Vagina (tissue), 2 donors: Measurements from ENCODE around the gene COL27A1.

Experiments used
- CTCF ChIP-seq, 3 experiments: fragments of 450-650 bp in 2 of 3; fragments of 200-600 bp in 1 of 3; sonication (generic) in 1 of 3; IDR thresholded peaks; one replicate each; pipeline ENCODE4 v1.5.1; 2017 to 2019; ENCODE audit warnings: antibody characterized with exemption in 3 of 3, mild to moderate bottlenecking in 2 of 3, moderate library complexity in 2 of 3
- POLR2A ChIP-seq, 2 donors: fragments of 450-650 bp; IDR thresholded peaks; one replicate each; pipeline ENCODE4 v1.6.1; 2017; ENCODE audit warnings: antibody characterized with exemption in 2 of 2, mild to moderate bottlenecking in 2 of 2, moderate library complexity in 2 of 2
- POLR2AphosphoS5 ChIP-seq, 2 donors: sonication (generic); formaldehyde crosslinking; IDR thresholded peaks; one replicate each; pipeline ENCODE4 v1.9.0; 2017; ENCODE audit warnings: antibody characterized with exemption in 2 of 2, mild to moderate bottlenecking in 2 of 2, low read depth in 1 of 2; ENCODE audit not compliant: insufficient read depth in 1 of 2

GRCh38 chr9:114252394-114252793 is 97.1 kb downstream of the COL27A1 start:
- no peak for TF ChIP-seq CTCF (IDR thresholded peaks at IDR 0.05)
- TF ChIP-seq POLR2A (IDR thresholded peaks at IDR 0.05): no peak
- TF ChIP-seq POLR2AphosphoS5 (IDR thresholded peaks at IDR 0.05; ENCODE audit: insufficient read depth in 1 of 2, low read depth in 1 of 2): no peak
